K562 (cell line): Measurements from ENCODE around the gene TCF23. TPM values are rescaled to one million over a fixed set of nuclear protein-coding genes. Genes with fewer than 3 reads are reported as not detected.

Experiments
- ATAC-seq: fragments of 200-7000 bp; cut with Tn5 transposase; 3 replicates; pipeline ENCODE4 v1.9.1; 2020; ENCODE audit warnings: moderate library complexity
- BruUV-seq: library from RNA; stranded (reverse); fragments of 400-500 nt; replicated peaks from 2 replicates; lab custom pipeline; 2021; lab: Mats Ljungman, UMichigan
- CTCF ChIA-PET: fragments of 300-600 bp; formaldehyde crosslinking; extraction: SDS; loops from one replicate; lab custom pipeline; 2021; ENCODE audit warnings: low intra/inter-chr PET ratio; lab: Yijun Ruan, JAX
- POLR2A ChIA-PET: fragments of 300-600, 350-650 bp; sonication (Branson Sonifier 250); formaldehyde crosslinking; extraction: SDS; loops from one replicate; lab custom pipeline; 2021; ENCODE audit warnings: antibody characterized with exemption, inconsistent platforms; lab: Yijun Ruan, JAX
- DNase-seq, 4 experiments: peaks; one replicate each; pipeline versions ENCODE4 v3.0.0 to v3.0.0-alpha.2; 2011 to 2018; ENCODE audit warnings: low spot score in 3 of 4, mixed read lengths in 3 of 4; ENCODE audit errors: extremely low read depth in 1 of 4
- FAIRE-seq: peaks from 2 replicates; lab custom pipeline; 2011; peaks lifted over from hg19 to GRCh38; lab: Jason Lieb, UNC
- H2AFZ ChIP-seq: 2 replicates; pipeline ENCODE4 v1.6.0; 2011; ENCODE audit warnings: low read depth, low read length, control low read depth, inconsistent platforms
- H3K27ac ChIP-seq: fragments of 200-600 bp; 3 replicates; pipeline ENCODE4 v1.8.0; 2011; ENCODE audit warnings: low read depth, mild to moderate bottlenecking, control low read depth, inconsistent platforms, low read length, moderate library complexity, mixed read lengths; ENCODE audit errors: extremely low read depth
- H3K27me3 ChIP-seq, 2 experiments: fragments of 300-600 bp in 1 of 2; 2 replicates in 1 of 2; 3 replicates in 1 of 2; pipeline versions ENCODE4 v1.6.0 to v1.8.0; 2011; ENCODE audit warnings: inconsistent platforms in 2 of 2, low read length in 2 of 2, mild to moderate bottlenecking in 1 of 2, mixed read lengths in 1 of 2, moderate library complexity in 1 of 2; ENCODE audit not compliant: control insufficient read depth in 2 of 2, insufficient read depth in 2 of 2
- H3K36me3 ChIP-seq: fragments of 300-600 bp; 3 replicates; pipeline ENCODE4 v1.8.0; 2011; ENCODE audit warnings: mild to moderate bottlenecking, low read length, inconsistent platforms; ENCODE audit not compliant: control insufficient read depth, insufficient read depth
- H3K4me1 ChIP-seq, 2 experiments: fragments of 200-600 bp in 1 of 2; replicated peaks in 1 of 2; 2 replicates in 1 of 2; 3 replicates in 1 of 2; pipeline versions ENCODE4 v1.5.1 to v1.8.0; 2011; ENCODE audit warnings: inconsistent platforms in 2 of 2, low read length in 2 of 2, mild to moderate bottlenecking in 1 of 2, mixed read lengths in 1 of 2, moderate library complexity in 1 of 2; ENCODE audit not compliant: control insufficient read depth in 2 of 2, insufficient read depth in 2 of 2
- H3K4me2 ChIP-seq: 2 replicates; pipeline ENCODE4 v1.6.1; 2011; ENCODE audit warnings: low read length, control low read depth, inconsistent platforms, mixed read lengths; ENCODE audit not compliant: insufficient read depth
- H3K4me3 ChIP-seq: fragments of 200-600 bp; sonication (generic), shearing (Covaris generic); 2 replicates; pipeline ENCODE4 v1.5.1; 2016; ENCODE audit warnings: control low read depth, inconsistent platforms
- H3K79me2 ChIP-seq: fragments of 200-600 bp; 3 replicates; pipeline ENCODE4 v1.8.0; 2011; ENCODE audit warnings: low read length, inconsistent platforms; ENCODE audit not compliant: control insufficient read depth, insufficient read depth
- H3K9ac ChIP-seq, 2 experiments: 2 replicates each; pipeline versions ENCODE4 v1.6.0 to v1.6.1; 2011; ENCODE audit warnings: low read depth in 2 of 2, low read length in 2 of 2, control low read depth in 1 of 2, inconsistent platforms in 1 of 2, mild to moderate bottlenecking in 1 of 2, mixed read lengths in 1 of 2; ENCODE audit not compliant: insufficient read depth in 1 of 2
- H3K9me1 ChIP-seq: one replicate; pipeline ENCODE4 v1.6.0; 2011; ENCODE audit warnings: inconsistent platforms, mild to moderate bottlenecking, low read length, moderate library complexity; ENCODE audit not compliant: control insufficient read depth, insufficient read depth
- H3K9me3 ChIP-seq: replicated peaks from 2 replicates; pipeline ENCODE4 v1.5.1; 2011; ENCODE audit warnings: low read depth, low read length, inconsistent platforms; ENCODE audit not compliant: control insufficient read depth, insufficient read depth
- H4K20me1 ChIP-seq: replicated peaks from 2 replicates; pipeline ENCODE4 v1.6.1; 2011; ENCODE audit warnings: low read length, inconsistent platforms, mixed read lengths; ENCODE audit not compliant: control insufficient read depth, insufficient read depth
- CGGBP1 ChIP-seq: fragments of 250-450 bp; sonication (Bioruptor Pico); IDR thresholded peaks from 2 replicates; pipeline ENCODE4 v1.9.0; 2021; ENCODE audit warnings: mild to moderate bottlenecking
- CHD2 ChIP-seq: IDR thresholded peaks from 2 replicates; pipeline ENCODE4 v1.6.1; 2011; ENCODE audit warnings: low read depth, low read length
- E2F4 ChIP-seq: sonication (generic); formaldehyde crosslinking; IDR thresholded peaks from 2 replicates; pipeline ENCODE4 v1.8.0; 2022; ENCODE audit warnings: mild to moderate bottlenecking, low read depth, missing genetic modification reagents
- JUND ChIP-seq, 2 experiments: IDR thresholded peaks; 2 replicates in 1 of 2; 3 replicates in 1 of 2; pipeline ENCODE4 v1.6.1; 2011; ENCODE audit warnings: borderline replicate concordance in 2 of 2, low read depth in 2 of 2, low read length in 2 of 2, improper control_type of control experiment in 1 of 2, missing biosample characterization in 1 of 2, missing genetic modification characterization in 1 of 2, missing genetic modification reagents in 1 of 2
- THRAP3 ChIP-seq: fragments of 450-650 bp; IDR thresholded peaks from 2 replicates; pipeline ENCODE4 v1.6.1; 2016; ENCODE audit warnings: mild to moderate bottlenecking, inconsistent platforms, borderline replicate concordance
- USF1 ChIP-seq: sonication (generic); formaldehyde crosslinking; IDR thresholded peaks from 2 replicates; pipeline ENCODE4 v1.9.0; 2022; ENCODE audit warnings: mild to moderate bottlenecking, missing genetic modification reagents
- WGBS: fragments of 100-300 bp; shearing (Covaris generic); methylation state at CpG from one replicate; pipeline ENCODE4 v1.1.6; 2016; ENCODE audit warnings: low coverage, mixed read lengths; ENCODE audit not compliant: insufficient coverage; ENCODE audit errors: missing lambda C conversion rate; 5-methylcytosine and 5-hydroxymethylcytosine counted together
- in situ Hi-C: fragments of 300-500 bp; cut with MboI; formaldehyde crosslinking; loops from 4 replicates; pipeline ENCODE4 v1.15.0; 2018; ENCODE audit warnings: inconsistent platforms, mixed read lengths
- intact Hi-C: fragments of 100-400 bp; cut with micrococcal nuclease; formaldehyde crosslinking; loops from 2 replicates; pipeline ENCODE4 v1.14.2; 2022
- polyA plus RNA-seq, 8 experiments: library from polyadenylated mRNA; depleted of rRNA in 4 of 8; stranded (reverse) in 5 of 8; unstranded in 3 of 8; fragments of >200 nt; fragmentation: Nextera tagmentation in 2 of 8; fragmentation: Illumina TruSeq in 1 of 8; extraction: Ambion mirVana in 2 of 8; extraction: Trizol in 1 of 8; gene quantifications; 2 replicates each; pipeline versions ENCODE4 v1.2.1 to v1.2.3, GENCODE V29; 2011 to 2014; ENCODE audit warnings: inconsistent platforms in 1 of 8, missing spikeins in 1 of 8
- total RNA-seq, 7 experiments: library from RNA; depleted of rRNA in 6 of 7; stranded (reverse); fragments of >200 nt in 6 of 7; fragmentation: Illumina TruSeq in 2 of 7; extraction: Trizol in 2 of 7; gene quantifications; 2 replicates each; pipeline versions ENCODE4 v1.2.1 to v1.2.3, GENCODE V29; 2011 to 2021; ENCODE audit warnings: low replicate concordance in 1 of 7

The TCF23 gene
- total and polyA plus RNA-seq, 9 of the 15 experiments (the other 6 are each of a cell fraction or from before 2014, with no cell fraction given), result 0.07 TPM; not detected in 8

- no peak for TF ChIP-seq E2F4 (CRISPR knock-in tag)
Measured at GRCh38 chr2:27185331-27186026, 36.7 kb downstream of the TCF23 start (continued).

- intact Hi-C loops (loop anchor here (10.0 kb wide), 1 partner anchor 342 kb away; the partner anchor contains the start of gene DPYSL5), in situ Hi-C loops (no loop called here)
- no peaks in the 10 kb centered on the region for H3K27me3 ChIP-seq
- H3K9ac ChIP-seq, result no peak overlapping the region
- no peaks in the 10 kb centered on the region for H3K36me3 ChIP-seq
- no peak for ATAC-seq
- TF ChIP-seq USF1 (CRISPR knock-in tag) (no peak), THRAP3 (no peak), CHD2 (no peak), CGGBP1 (CRISPR knock-in tag) (no peak), JUND (IDR thresholded peaks at IDR 0.05; ENCODE audit: borderline replicate concordance, low read depth, low read length) (no peak), JUND (tag; IDR thresholded peaks at IDR 0.05; ENCODE audit: borderline replicate concordance, low read depth, low read length) (no peak)
- H3K4me1 ChIP-seq, result peaks cover 0 to 10% of the 10 kb centered on the region in 2 experiments; a peak in 3 of 5 replicates
- no peaks in the 10 kb centered on the region for H3K9me3 ChIP-seq
- WGBS, result 20% methylated on average over 6 of the region's 6 CpGs
- no peaks in the 10 kb centered on the region for H3K79me2 ChIP-seq
- ChIA-PET POLR2A (interaction anchor here (0.7 to 2.1 kb wide), 3 partner anchors 11 to 144 kb away, joined by 3 to 8 read pairs (median 3); no protein-coding TSS in a partner anchor), CTCF (interaction anchor here (0.6 kb wide), 1 partner anchor 53 kb away, joined by 3 read pairs; no protein-coding TSS in a partner anchor)
- no TSS peak for BruUV-seq
- FAIRE-seq, result no peak
- H4K20me1 ChIP-seq, result no peaks in the 10 kb centered on the region
- H3K27ac ChIP-seq, result no peak overlapping the region
- no peak overlapping the region for H2AFZ ChIP-seq
- H3K9me1 ChIP-seq, result no peaks in the 10 kb centered on the region
- H3K4me2 ChIP-seq, result no peak overlapping the region
- no peak for DNase-seq
- no peak overlapping the region for H3K4me3 ChIP-seq
Measured at GRCh38 chr2:27186613-27187345, 38.0 kb downstream of the TCF23 start.
